ENCODE measurements around the gene DRGX.
A peak's percentile ranks its signal among the peaks of the same experiment; 100 is the strongest.

The DRGX gene

GRCh38 chr10:49407552-49408137 is 11.8 kb upstream of the DRGX start:
- peak; percentile 46 for DNase-seq

GRCh38 chr10:49407151-49407550 is 11.3 kb upstream of the DRGX start:
- no peak for DNase-seq

- no peak for DNase-seq
These were observed 8.5 kb upstream of the DRGX start for GRCh38 chr10:49404321-49404878.

- DNase-seq = no peak
These were observed 7.5 kb upstream of the DRGX start for GRCh38 chr10:49403363-49403762.

- no peak for DNase-seq
These were observed 4.5 kb upstream of the DRGX start for GRCh38 chr10:49400365-49400764.

GRCh38 chr10:49398986-49399385 is 3.1 kb upstream of the DRGX start:
- DNase-seq = no peak

- DNase-seq = no peak
These were observed 2.3 kb upstream of the DRGX start for GRCh38 chr10:49398000-49398861.

GRCh38 chr10:49397036-49397999 is 1.4 kb upstream of the DRGX start:
- DNase-seq = no peak

- no peak for DNase-seq
These were observed 744 bp upstream of the DRGX start for GRCh38 chr10:49396666-49396999.

GRCh38 chr10:49394933-49395740 is 752 bp downstream of the DRGX start:
- no peak for DNase-seq

GRCh38 chr10:49393757-49394156 is 2.1 kb downstream of the DRGX start:
- no peak for DNase-seq

GRCh38 chr10:49393301-49393700 is 2.6 kb downstream of the DRGX start:
- no peak for DNase-seq

- DNase-seq = no peak
These were observed 6.4 kb downstream of the DRGX start for GRCh38 chr10:49389361-49389933.

GRCh38 chr10:49388161-49388560 is 7.7 kb downstream of the DRGX start:
- no peak for DNase-seq

- no peak for DNase-seq
These were observed 8.8 kb downstream of the DRGX start for GRCh38 chr10:49387071-49387470.

GRCh38 chr10:49385939-49386922 is 9.7 kb downstream of the DRGX start:
- DNase-seq = no peak

GRCh38 chr10:49384268-49384953 is 11.5 kb downstream of the DRGX start:
- DNase-seq = no peak

GRCh38 chr10:49383853-49384252 is 12.0 kb downstream of the DRGX start:
- DNase-seq = no peak

GRCh38 chr10:49382826-49383225 is 13.1 kb downstream of the DRGX start:
- DNase-seq = no peak

GRCh38 chr10:49382226-49382625 is 13.7 kb downstream of the DRGX start:
- no peak for DNase-seq

Measured in NCI-H2171 treated with DMSO at 0.1 percent for 48 hours (cell line).